ENCODE data around the gene BTBD9.

- TF ChIP-seq, protein P1, sequence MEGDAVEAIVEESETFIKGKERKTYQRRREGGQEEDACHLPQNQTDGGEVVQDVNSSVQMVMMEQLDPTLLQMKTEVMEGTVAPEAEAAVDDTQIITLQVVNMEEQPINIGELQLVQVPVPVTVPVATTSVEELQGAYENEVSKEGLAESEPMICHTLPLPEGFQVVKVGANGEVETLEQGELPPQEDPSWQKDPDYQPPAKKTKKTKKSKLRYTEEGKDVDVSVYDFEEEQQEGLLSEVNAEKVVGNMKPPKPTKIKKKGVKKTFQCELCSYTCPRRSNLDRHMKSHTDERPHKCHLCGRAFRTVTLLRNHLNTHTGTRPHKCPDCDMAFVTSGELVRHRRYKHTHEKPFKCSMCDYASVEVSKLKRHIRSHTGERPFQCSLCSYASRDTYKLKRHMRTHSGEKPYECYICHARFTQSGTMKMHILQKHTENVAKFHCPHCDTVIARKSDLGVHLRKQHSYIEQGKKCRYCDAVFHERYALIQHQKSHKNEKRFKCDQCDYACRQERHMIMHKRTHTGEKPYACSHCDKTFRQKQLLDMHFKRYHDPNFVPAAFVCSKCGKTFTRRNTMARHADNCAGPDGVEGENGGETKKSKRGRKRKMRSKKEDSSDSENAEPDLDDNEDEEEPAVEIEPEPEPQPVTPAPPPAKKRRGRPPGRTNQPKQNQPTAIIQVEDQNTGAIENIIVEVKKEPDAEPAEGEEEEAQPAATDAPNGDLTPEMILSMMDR (IDR thresholded peaks at IDR 0.05) = no peak
- TF ChIP-seq POLR2A (IDR thresholded peaks at IDR 0.05) (no peak), POLR2AphosphoS5 (IDR thresholded peaks at IDR 0.05) (no peak), EP300 (IDR thresholded peaks at IDR 0.05; ENCODE audit: low read depth) (no peak)
Measured at GRCh38 chr6:38509713-38510112, 130.0 kb downstream of the BTBD9 start.

Measured in transverse colon (tissue), 4 donors.